ENCODE data around the gene ARF1.
"Not testable (repeated sequence)": the region's sequence is repeated elsewhere in the genome, so short reads cannot be mapped to it uniquely, and the experiment has no call there.

The ARF1 gene

DNA sequence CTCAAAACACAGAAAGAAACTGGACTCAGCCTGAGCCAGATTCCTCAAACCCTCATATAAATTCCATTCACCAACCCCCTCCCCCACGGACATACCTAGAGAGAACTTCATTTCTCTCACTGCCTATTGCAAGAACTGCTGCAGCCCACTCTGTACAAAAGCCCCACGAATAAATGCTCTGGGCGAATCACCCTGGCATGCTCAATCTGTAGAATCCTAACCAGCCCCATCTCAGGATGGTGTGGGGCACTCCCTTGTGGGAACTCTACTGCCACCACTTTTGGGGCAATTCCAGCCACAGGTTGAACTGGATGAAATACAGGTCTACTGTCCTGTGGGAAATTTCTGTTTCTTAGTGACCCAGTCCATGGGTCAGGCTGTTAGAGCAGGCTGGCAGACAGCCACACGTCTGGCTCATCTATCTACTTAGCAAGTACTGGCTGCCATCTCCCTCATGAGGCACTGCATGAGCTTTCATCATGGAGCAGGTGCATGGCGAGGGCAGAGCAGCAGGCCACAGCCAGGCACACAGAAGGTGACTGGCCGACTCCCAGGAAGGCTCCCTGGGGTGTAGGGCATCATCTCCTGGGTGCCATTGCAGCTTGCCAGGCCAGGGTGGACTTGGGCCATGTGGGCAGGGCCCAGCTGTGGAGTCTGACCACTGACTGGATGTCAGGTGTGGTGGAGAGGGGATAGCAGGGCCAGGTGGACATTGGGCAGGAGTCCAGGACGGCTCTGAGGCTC lies 22.2 kb downstream of the ARF1 start:
- no peak for DNase-seq

- no peak for DNase-seq
Observed at GRCh38 chr1:228105270-228105995, 22.9 kb downstream of the ARF1 start.

GRCh38 chr1:228105996-228106799 lies 23.7 kb downstream of the ARF1 start:
- DNase-seq: no peak

- DNase-seq: no peak
Observed at GRCh38 chr1:228106800-228107054, 24.2 kb downstream of the ARF1 start.

GRCh38 chr1:228107636-228108035 lies 25.1 kb downstream of the ARF1 start:
- no peak for DNase-seq

DNA sequence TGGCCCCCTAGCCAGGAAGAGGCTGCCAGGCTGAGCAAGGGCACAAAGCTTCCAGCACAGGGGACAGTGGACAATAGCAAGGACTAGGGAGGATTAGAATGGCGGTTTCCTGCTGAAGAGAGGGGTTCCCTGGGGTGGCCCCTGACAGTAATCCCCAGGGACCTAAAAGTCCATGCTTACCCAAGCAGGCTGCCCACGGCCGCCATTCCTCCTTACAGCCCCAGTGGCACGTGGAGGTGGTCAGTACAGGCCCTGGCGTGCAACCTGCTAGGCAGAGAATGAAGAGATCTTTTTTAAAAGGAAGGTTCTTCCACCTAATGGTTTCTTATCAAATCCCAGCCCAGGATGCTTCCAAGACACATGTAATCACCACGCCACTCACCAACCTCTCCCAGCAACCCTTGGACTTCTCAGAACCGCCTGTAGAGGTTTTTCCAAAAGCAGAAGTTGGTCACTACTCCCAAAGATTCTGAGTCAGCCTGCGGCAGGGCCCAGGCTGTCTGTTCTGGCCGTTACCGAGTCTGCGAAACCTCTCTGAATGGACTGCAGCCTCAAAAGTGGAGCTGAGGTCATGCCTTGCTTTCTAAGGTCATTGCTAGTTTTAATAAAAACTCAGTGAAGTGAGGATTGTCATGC lies 25.7 kb downstream of the ARF1 start:
- DNase-seq: no peak

- DNase-seq: no peak
Observed at GRCh38 chr1:228108742-228109072, 26.2 kb downstream of the ARF1 start.

DNA sequence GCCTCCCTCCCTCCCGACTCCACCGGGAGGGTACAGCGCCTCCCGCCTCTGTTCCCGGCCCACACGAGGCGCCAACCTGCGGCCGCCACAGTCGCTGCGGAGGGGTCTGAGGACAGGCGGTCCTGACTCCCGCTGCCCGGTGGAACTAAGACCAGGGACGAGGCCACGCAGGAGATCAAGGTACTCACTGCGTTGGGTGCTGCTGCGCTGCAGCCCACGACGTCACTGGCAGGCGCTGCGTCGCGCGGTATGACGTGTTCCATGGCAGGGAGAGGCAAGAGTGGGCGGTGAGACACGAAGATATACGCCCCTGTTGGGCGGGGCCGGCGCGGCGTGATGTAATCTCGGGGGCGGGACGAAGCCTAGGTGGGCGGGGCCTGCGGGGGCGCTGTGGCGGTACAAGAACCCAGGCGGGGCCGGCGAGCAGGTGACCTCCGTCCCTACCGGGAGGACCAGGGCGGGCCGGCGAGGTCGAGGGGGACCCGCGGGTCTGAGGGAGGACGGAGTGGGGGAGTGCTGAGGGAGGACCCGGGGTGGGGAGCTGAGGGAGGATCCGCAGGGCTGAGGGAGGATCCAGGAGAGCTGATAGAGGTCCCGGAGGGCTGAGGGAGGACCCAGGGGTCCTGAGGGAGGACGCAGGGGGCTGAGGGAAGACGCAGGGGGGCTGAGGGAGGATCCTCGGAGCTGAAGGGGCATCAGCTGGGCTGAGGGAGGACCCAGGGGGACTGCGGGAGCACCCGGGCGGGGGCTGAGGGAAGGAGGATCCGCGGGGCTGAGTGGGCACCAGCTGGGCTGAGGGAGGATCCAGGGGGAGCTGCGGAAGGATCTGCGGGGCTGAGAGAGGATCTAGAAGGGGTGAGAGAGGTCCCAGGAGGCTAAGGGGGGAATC lies 26.8 kb downstream of the ARF1 start, which contains the start of gene MRPL55:
TSS of gene MRPL55 (minus strand) at position 227 of the 889 bp plus-strand sequence. CDS start 1,039 bp downstream, outside the sequence.
- DNase-seq: peak; percentile 95

GRCh38 chr1:228109962-228110488 lies 27.5 kb downstream of the ARF1 start:
- no peak for DNase-seq

DNA sequence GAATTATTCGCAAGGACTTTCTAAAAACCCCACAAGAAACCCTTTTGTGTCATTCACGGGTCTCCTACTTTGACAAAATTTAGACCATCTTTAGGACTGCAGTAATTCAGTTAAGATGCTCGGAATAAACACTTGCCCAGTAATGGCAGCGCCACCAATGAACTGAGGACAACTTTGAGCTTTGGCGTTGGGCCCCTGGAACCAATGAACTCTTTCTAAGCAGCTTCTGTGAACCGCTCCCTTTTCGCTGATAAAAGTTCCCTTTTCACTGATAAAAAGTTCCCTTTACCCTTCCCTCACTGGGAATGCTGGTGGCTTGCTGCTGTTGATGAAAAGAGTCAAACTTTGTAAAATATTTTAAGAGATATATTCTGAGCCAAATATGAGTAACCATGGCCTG lies 28.0 kb downstream of the ARF1 start:
- DNase-seq: no peak

- not testable (repeated sequence) for DNase-seq
Observed at GRCh38 chr1:228111315-228111714, 28.8 kb downstream of the ARF1 start.

DNA sequence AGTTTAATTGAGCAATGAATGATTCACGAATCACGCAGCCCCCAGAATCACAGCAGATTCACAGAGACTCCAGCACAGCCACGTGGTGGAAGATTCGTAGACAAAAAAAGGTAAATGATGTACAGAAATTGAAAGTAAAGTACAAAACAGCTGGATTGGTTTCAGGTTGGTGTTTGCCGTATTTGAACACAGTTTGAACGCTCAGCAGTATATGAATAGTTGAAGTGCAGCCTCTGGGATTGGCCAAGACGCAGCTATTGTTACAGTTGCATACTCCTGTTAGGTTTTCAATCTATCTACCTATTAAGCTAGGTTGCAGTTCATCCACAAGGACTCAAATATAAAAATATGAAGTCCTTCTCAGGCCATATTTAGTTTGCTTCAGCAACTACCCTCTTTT lies 29.7 kb downstream of the ARF1 start:
- DNase-seq: no peak

DNA sequence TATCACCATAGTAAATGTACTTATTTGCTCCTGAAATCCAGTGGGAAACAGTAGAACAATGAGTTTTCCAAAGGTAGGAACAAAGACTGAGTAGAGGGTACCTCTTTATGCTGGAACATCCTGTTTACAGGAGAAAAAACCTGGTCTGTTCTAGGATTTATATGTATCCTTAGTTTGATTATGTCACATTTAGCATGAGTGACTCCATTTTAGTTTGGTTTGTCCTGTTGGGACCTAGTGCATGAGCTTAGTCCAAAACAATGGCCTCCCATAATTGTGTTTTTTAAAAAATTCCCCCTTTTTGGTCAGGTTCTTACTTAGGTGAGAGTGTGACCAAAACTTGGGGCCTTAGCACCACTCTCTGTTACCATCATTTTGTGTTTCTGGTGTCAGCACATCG lies 30.1 kb downstream of the ARF1 start:
- no peak for DNase-seq

DNA sequence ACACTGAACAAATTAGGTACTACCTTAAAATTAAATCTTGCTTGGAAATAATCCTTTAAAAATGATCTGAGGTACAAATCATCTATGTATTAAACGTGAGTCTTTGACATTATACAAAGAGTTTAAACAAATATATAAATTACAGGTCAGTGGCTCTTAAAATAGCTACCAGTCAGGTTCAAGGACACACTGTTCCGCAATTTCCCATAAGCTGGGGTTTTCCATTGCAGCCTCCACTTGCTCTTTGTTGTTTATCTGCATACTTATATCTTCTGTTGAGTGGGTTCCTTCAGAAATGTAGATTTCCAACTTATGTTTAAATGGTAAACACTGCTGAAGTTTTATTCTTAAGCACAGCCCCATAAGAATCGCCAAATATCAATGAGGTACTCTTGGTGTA lies 32.3 kb downstream of the ARF1 start:
- no peak for DNase-seq

DNA sequence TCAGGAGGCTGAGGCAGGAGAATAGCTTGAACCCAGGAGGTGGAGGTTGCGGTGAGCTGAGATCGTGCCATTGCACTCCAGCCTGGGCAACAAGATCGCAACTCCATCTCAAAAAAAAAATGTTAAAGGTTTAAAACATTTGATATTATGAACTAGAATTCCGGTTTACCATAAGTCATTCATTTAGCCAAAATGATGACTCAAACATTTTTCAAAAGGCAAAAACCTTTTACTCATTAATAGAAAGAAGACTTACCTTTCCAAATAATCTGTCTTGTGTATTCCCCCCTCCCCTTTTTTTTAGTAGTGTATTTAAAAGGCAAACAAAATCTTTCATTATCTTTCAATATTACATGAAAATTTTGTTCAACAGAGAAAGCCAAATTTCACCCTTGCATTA lies 34.8 kb downstream of the ARF1 start:
- no peak for DNase-seq

DNA sequence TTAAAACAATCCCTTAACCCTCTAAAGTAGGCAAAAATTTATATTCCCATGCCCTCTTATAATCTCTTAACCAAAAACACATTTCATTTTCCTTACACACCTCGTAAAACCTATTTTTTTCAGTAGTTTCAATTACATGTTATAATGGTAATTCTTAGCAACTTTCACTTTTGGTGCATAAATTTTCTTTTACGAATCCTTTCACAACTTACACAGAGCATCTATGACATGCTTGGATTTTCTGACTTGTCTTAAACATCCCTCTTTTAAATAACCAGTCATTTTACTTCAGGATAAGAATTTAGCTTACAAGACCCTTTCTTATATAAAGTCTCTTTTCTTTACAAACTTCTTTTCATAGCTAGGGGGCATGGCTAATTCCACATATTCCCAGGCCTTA lies 35.5 kb downstream of the ARF1 start:
- no peak for DNase-seq

- DNase-seq: no peak
Observed at GRCh38 chr1:228120351-228120750, 37.8 kb downstream of the ARF1 start.

GRCh38 chr1:228120857-228121489 lies 38.5 kb downstream of the ARF1 start:
- no peak for DNase-seq

- no peak for DNase-seq
Observed at GRCh38 chr1:228122921-228123441, 40.5 kb downstream of the ARF1 start.

DNA sequence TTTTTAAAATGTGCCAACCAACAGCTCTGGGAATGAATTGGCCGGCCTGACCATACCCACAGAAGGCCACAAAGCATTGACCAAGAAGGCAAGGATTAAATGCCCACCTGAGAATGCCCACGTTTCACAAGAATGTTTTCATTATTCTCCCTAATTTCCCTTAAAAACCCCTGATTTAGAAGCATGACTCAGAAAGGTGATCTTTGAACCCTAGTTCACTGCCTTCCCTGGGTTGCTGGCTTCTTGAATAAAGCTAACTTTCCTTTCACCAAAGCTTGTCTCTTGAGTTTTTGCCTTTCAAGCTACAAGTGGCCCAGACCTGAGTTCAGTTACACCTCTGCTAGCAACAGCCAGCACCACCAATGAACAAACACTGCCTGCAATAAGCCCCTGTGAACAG lies 41.0 kb downstream of the ARF1 start:
- DNase-seq: no peak

DNA sequence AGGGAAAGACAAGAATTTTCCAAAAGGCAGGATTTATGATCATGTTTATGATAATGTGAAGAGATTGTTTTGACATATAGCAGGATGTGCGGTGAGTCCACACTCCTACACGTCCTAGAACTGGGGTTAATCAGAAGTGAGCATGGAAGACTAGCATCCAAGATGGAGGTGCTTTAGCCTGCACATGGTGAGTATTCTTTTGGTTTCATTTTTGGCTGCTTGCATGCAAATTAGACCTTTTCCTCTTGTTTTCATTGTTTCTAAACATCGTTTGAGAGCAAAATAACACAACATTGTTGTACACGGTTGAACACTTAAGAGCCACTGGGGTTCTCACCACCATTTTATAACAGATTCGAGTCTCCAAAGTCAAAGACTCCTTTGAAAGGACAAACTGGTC lies 42.7 kb downstream of the ARF1 start:
- DNase-seq: no peak

DNA sequence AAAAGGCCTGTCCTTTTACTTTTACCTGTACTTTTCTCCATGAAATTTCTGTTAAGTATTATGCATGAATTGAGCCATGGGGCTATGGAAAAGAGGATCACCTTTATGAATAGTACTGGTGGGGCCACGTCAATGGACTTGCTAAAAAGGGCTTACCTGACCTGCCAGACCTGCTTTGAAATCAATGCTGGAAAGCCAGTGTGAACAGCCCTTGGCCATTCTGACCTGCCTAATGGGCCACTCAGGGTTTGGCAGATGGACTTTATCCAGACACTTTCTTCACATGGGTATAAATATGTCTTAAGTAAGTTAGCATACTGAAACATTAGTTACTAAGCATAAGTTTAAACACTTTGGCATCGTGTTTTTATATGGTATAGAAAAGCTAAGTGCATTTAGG lies 49.3 kb downstream of the ARF1 start:
- DNase-seq: no peak
